ENCODE data around the gene ZNF598. TPM values are rescaled to one million over a fixed set of nuclear protein-coding genes. Genes with fewer than 3 reads are reported as not detected.
A peak's percentile ranks its signal among the peaks of the same experiment; 100 is the strongest.

Gene ZNF598
- total and polyA plus RNA-seq, 2 of the 13 experiments (the other 11 are each of a cell fraction or from before 2014, with no cell fraction given): 13.5 to 14.2 TPM

- peak; percentile 58 for TF ChIP-seq ERF (CRISPR knock-in tag; IDR thresholded peaks at IDR 0.05)
- TF ChIP-seq ZNF468 (CRISPR knock-in tag; IDR thresholded peaks at IDR 0.05): no peak
- TF ChIP-seq JARID2 (CRISPR knock-in tag; IDR thresholded peaks at IDR 0.05; ENCODE audit: insufficient replicate concordance): peak; percentile 20
- TF ChIP-seq NR2F1 (CRISPR knock-in tag; IDR thresholded peaks at IDR 0.05): no peak
- TF ChIP-seq MAF1 (CRISPR knock-in tag; IDR thresholded peaks at IDR 0.05; ENCODE audit: borderline replicate concordance): no peak
- no peak for TF ChIP-seq MTF1 (CRISPR knock-in tag; IDR thresholded peaks at IDR 0.05)
- TF ChIP-seq ZNF761 (CRISPR knock-in tag; conservative IDR thresholded peaks at IDR 0.05): no peak; the same call in 1 of the 2 replicates
- TF ChIP-seq ASH2L (IDR thresholded peaks at IDR 0.05; ENCODE audit: insufficient read length, low read depth, low read length): peak; percentile 49
- peak; percentile 51; the same call in 1 of the 3 replicates for TF ChIP-seq MXI1 (IDR thresholded peaks at IDR 0.05; ENCODE audit: borderline replicate concordance, low read depth, low read length)
- no peak for TF ChIP-seq LCORL (IDR thresholded peaks at IDR 0.05)
- TF ChIP-seq LCORL (CRISPR knock-in tag; IDR thresholded peaks at IDR 0.05): 0 out of 2 replicates have a peak, but pooled peaks have one; percentile 32
- TF ChIP-seq ZSCAN20 (CRISPR knock-in tag; IDR thresholded peaks at IDR 0.05; ENCODE audit: borderline replicate concordance): no peak
- 0 out of 2 replicates have a peak, but pooled peaks have one; percentile 20 for TF ChIP-seq CBX5 (CRISPR knock-in tag; IDR thresholded peaks at IDR 0.05; ENCODE audit: borderline replicate concordance)
- TF ChIP-seq MEF2D (CRISPR knock-in tag; IDR thresholded peaks at IDR 0.05): peak; percentile 52
- no peak for TF ChIP-seq ZSCAN25 (CRISPR knock-in tag; IDR thresholded peaks at IDR 0.05)
- TF ChIP-seq ZSCAN5A (CRISPR knock-in tag; IDR thresholded peaks at IDR 0.05; ENCODE audit: borderline replicate concordance): no peak
- no peak for TF ChIP-seq HOXA7 (CRISPR knock-in tag; IDR thresholded peaks at IDR 0.05)
- no peak for TF ChIP-seq ZNF646 (CRISPR knock-in tag; IDR thresholded peaks at IDR 0.05)
- TF ChIP-seq ZNF567 (CRISPR knock-in tag; IDR thresholded peaks at IDR 0.05; ENCODE audit: borderline replicate concordance): no peak; the same call in 1 of the 2 replicates
- peak; percentile 84 for TF ChIP-seq KAT7 (CRISPR knock-in tag; IDR thresholded peaks at IDR 0.05; ENCODE audit: borderline replicate concordance)
- TF ChIP-seq ZNF24 (IDR thresholded peaks at IDR 0.05): no peak
- TF ChIP-seq ZMYM4 (CRISPR knock-in tag; IDR thresholded peaks at IDR 0.05): peak; percentile 47
- no peak for TF ChIP-seq ZNF160 (CRISPR knock-in tag; IDR thresholded peaks at IDR 0.05)
- no peak for TF ChIP-seq MTA3 (CRISPR knock-in tag; IDR thresholded peaks at IDR 0.05)
Measured at GRCh38 chr16:2009791-2010510, at the start of gene ZNF598 (continued).

All from HepG2 (cell line).